SH-SY5Y (cell line): ENCODE results near the gene DPYD.

Source experiments
- GATA2 ChIP-seq: IDR thresholded peaks from 2 replicates; pipeline ENCODE4 v1.6.1; 2011; ENCODE audit warnings: mild to moderate bottlenecking, low read depth, low read length
- GATA3 ChIP-seq: IDR thresholded peaks from 2 replicates; pipeline ENCODE4 v1.6.1; 2011; ENCODE audit warnings: low read depth, mild to moderate bottlenecking, low read length, moderate library complexity

DNA sequence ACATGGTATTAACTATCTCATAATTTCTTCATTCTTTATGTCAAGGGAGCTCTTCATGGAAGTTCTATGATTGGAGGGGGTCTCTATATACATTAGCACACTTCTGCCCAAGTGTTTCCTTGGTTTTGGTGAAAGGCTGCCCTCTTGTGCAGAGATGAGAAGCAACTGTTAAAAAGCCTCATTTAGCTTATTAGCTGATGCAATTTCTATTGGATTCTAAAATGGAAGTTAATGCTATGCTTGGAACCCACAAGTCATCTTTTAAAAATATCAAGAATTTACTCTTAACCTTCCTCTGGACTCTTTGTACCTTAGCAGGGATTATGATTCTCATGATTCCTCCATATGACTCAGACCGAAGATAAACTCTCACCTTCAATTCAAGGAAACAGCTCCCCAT is 870.3 kb downstream of the DPYD start:
- TF ChIP-seq GATA2 (no peak), GATA3 (no peak)
